H1 (cell line): Measurements from ENCODE around the gene C21orf58. TPM values are rescaled to one million over a fixed set of nuclear protein-coding genes. Genes with fewer than 3 reads are reported as not detected.

Experiments used
- CTCF ChIA-PET: fragments of 300-600 bp; sonication (Branson Sonifier 250); formaldehyde crosslinking; loops from one replicate; lab custom pipeline; 2021; ENCODE audit not compliant: partially characterized antibody; lab: Charles Lee
- POLR2A ChIA-PET: fragments of 300-600 bp; sonication (Branson Sonifier 250); formaldehyde crosslinking; loops from one replicate; lab custom pipeline; 2021; ENCODE audit warnings: inconsistent platforms; ENCODE audit not compliant: partially characterized antibody; lab: Charles Lee
- DNase-seq, 2 experiments: peaks; one replicate each; pipeline versions ENCODE4 v3.0.0 to v3.0.0-alpha.2; 2010 to 2022; ENCODE audit warnings: low spot score in 2 of 2, low read depth in 1 of 2, mixed read lengths in 1 of 2
- FAIRE-seq: peaks from 2 replicates; lab custom pipeline; 2011; peaks lifted over from hg19 to GRCh38; lab: Jason Lieb, UNC
- H2AFZ ChIP-seq: 2 replicates; pipeline ENCODE4 v1.8.1; 2012; ENCODE audit warnings: low read length, inconsistent platforms
- H2AK5ac ChIP-seq: 2 replicates; pipeline ENCODE4 v1.6.1; 2013; ENCODE audit warnings: low read depth, low read length
- H2BK120ac ChIP-seq: replicated peaks from 2 replicates; pipeline ENCODE3; 2013; ENCODE audit warnings: low read depth, low read length, inconsistent platforms
- H2BK12ac ChIP-seq: 2 replicates; pipeline ENCODE4 v1.6.1; 2013; ENCODE audit warnings: low read depth, low read length
- H2BK15ac ChIP-seq: 2 replicates; pipeline ENCODE4 v1.6.1; 2013; ENCODE audit warnings: low read length
- H2BK20ac ChIP-seq: 2 replicates; pipeline ENCODE4 v1.6.1; 2013; ENCODE audit warnings: low read length
- H2BK5ac ChIP-seq: 2 replicates; pipeline ENCODE4 v1.6.1; 2013; ENCODE audit warnings: low read depth, low read length
- H3K14ac ChIP-seq: 2 replicates; pipeline ENCODE4 v1.6.1; 2013; ENCODE audit warnings: inconsistent platforms; ENCODE audit not compliant: insufficient read length
- H3K18ac ChIP-seq: 2 replicates; pipeline ENCODE4 v1.6.1; 2013; ENCODE audit warnings: low read length; ENCODE audit errors: extremely low read depth
- H3K23ac ChIP-seq: 2 replicates; pipeline ENCODE4 v1.6.1; 2013; ENCODE audit warnings: inconsistent platforms; ENCODE audit not compliant: insufficient read length
- H3K23me2 ChIP-seq: 2 replicates; pipeline ENCODE4 v1.6.1; 2013; ENCODE audit warnings: low read depth, low read length
- H3K27ac ChIP-seq: 2 replicates; pipeline ENCODE4 v1.6.1; 2011; ENCODE audit warnings: low read depth, low read length, inconsistent platforms
- H3K27me3 ChIP-seq, 4 experiments: replicated peaks in 1 of 4; 1 replicate in 1 of 4; 2 replicates in 3 of 4; pipeline versions ENCODE4 v1.6.1 to v1.8.1; 2011 to 2013; ENCODE audit warnings: low read length in 3 of 4, mild to moderate bottlenecking in 3 of 4, inconsistent platforms in 2 of 4, mixed read lengths in 2 of 4, moderate library complexity in 1 of 4; ENCODE audit not compliant: control insufficient read depth in 3 of 4, insufficient read depth in 3 of 4; ENCODE audit errors: extremely low read depth in 1 of 4
- H3K36me3 ChIP-seq, 4 experiments: 2 replicates each; pipeline versions ENCODE4 v1.6.1 to v1.8.1; 2011 to 2013; ENCODE audit warnings: mild to moderate bottlenecking in 4 of 4, low read length in 3 of 4, moderate library complexity in 2 of 4, control low read depth in 1 of 4, inconsistent platforms in 1 of 4; ENCODE audit not compliant: insufficient read depth in 4 of 4, control insufficient read depth in 2 of 4
- H3K4ac ChIP-seq: replicated peaks from 2 replicates; pipeline ENCODE3; 2013; ENCODE audit warnings: low read length, low read depth, mixed read lengths, inconsistent platforms; ENCODE audit not compliant: insufficient read length
- H3K4me1 ChIP-seq, 4 experiments: replicated peaks in 1 of 4; 1 replicate in 1 of 4; 2 replicates in 3 of 4; pipeline versions ENCODE4 v1.6.1 to v1.8.1; 2011 to 2013; ENCODE audit warnings: low read length in 3 of 4, inconsistent platforms in 2 of 4, mixed read lengths in 1 of 4; ENCODE audit not compliant: insufficient read depth in 4 of 4, control insufficient read depth in 3 of 4
- H3K4me2 ChIP-seq, 2 experiments: 2 replicates each; pipeline versions ENCODE4 v1.6.1 to v1.8.1; 2011 to 2013; ENCODE audit warnings: low read depth in 2 of 2, low read length in 2 of 2, control low read depth in 1 of 2, inconsistent platforms in 1 of 2, mild to moderate bottlenecking in 1 of 2; ENCODE audit not compliant: insufficient read depth in 1 of 2
- H3K4me3 ChIP-seq, 4 experiments: fragments of 200-600, 300-600 bp in 1 of 4; sonication (generic), shearing (Covaris generic), sonication (Bioruptor Twin) in 1 of 4; 2 replicates each; pipeline versions ENCODE4 v1.5.1 to v1.8.1; 2011 to 2016; ENCODE audit warnings: low read length in 4 of 4, low read depth in 3 of 4, control low read depth in 2 of 4, inconsistent platforms in 2 of 4, mild to moderate bottlenecking in 2 of 4, mixed read lengths in 1 of 4, moderate library complexity in 1 of 4; ENCODE audit not compliant: insufficient read depth in 2 of 4; ENCODE audit errors: extremely low read depth in 1 of 4
- H3K56ac ChIP-seq: replicated peaks from 2 replicates; pipeline ENCODE3; 2013; ENCODE audit warnings: low read depth, mild to moderate bottlenecking, mixed read lengths, low read length, inconsistent platforms; ENCODE audit not compliant: insufficient read length
- H3K79me1 ChIP-seq: 2 replicates; pipeline ENCODE4 v1.6.1; 2013; ENCODE audit warnings: low read depth, low read length, control low read depth
- H3K79me2 ChIP-seq, 2 experiments: 2 replicates each; pipeline versions ENCODE4 v1.6.1 to v1.8.1; 2012 to 2013; ENCODE audit warnings: low read length in 2 of 2, mild to moderate bottlenecking in 2 of 2, inconsistent platforms in 1 of 2; ENCODE audit not compliant: insufficient read depth in 2 of 2, control insufficient read depth in 1 of 2
- H3K9ac ChIP-seq, 4 experiments: replicated peaks in 1 of 4; 1 replicate in 1 of 4; 2 replicates in 3 of 4; pipeline versions ENCODE4 v1.6.1 to v1.8.1; 2011 to 2013; ENCODE audit warnings: low read depth in 3 of 4, low read length in 3 of 4, control low read depth in 2 of 4, mild to moderate bottlenecking in 2 of 4, moderate library complexity in 2 of 4, inconsistent platforms in 1 of 4; ENCODE audit errors: extremely low read depth in 1 of 4
- H3K9me3 ChIP-seq, 2 experiments: 2 replicates each; pipeline versions ENCODE4 v1.6.1 to v1.8.1; 2012 to 2013; ENCODE audit warnings: mild to moderate bottlenecking in 2 of 2, moderate library complexity in 2 of 2, control low read depth in 1 of 2, inconsistent platforms in 1 of 2, low read depth in 1 of 2, low read length in 1 of 2, mixed read lengths in 1 of 2; ENCODE audit not compliant: insufficient read depth in 2 of 2
- H4K20me1 ChIP-seq, 2 experiments: replicated peaks in 1 of 2; 2 replicates each; pipeline versions ENCODE3 to v1.8.1; 2011 to 2013; ENCODE audit warnings: inconsistent platforms in 2 of 2, low read length in 2 of 2, mild to moderate bottlenecking in 1 of 2; ENCODE audit not compliant: insufficient read depth in 2 of 2, control insufficient read depth in 1 of 2
- H4K5ac ChIP-seq: 2 replicates; pipeline ENCODE4 v1.6.1; 2013; ENCODE audit warnings: low read length, low read depth, mixed read lengths, inconsistent platforms; ENCODE audit not compliant: insufficient read length
- H4K8ac ChIP-seq: 2 replicates; pipeline ENCODE4 v1.8.0; 2013; ENCODE audit warnings: mild to moderate bottlenecking, moderate library complexity, low read length, inconsistent platforms; ENCODE audit not compliant: insufficient read depth; ENCODE audit errors: extremely low read depth
- H4K91ac ChIP-seq: replicated peaks from 2 replicates; pipeline ENCODE3; 2013; ENCODE audit warnings: low read length, mixed read lengths, inconsistent platforms; ENCODE audit not compliant: insufficient read length
- BRCA1 ChIP-seq: IDR thresholded peaks from 2 replicates; pipeline ENCODE4 v1.6.1; 2012; ENCODE audit warnings: low read depth, low read length, improper control_type of control experiment
- CBX8 ChIP-seq: fragments of 300-800, 300-1000 bp; sonication (generic); IDR thresholded peaks from 2 replicates; pipeline ENCODE4 v1.7.1; 2016; ENCODE audit warnings: low read depth, low read length, borderline replicate concordance
- CHD2 ChIP-seq: IDR thresholded peaks from 2 replicates; pipeline ENCODE4 v1.6.1; 2012; ENCODE audit warnings: low read length, improper control_type of control experiment
- CTCF ChIP-seq, 3 experiments: IDR thresholded peaks; 1 replicate in 2 of 3; 2 replicates in 1 of 3; pipeline versions ENCODE4 v1.5.1 to v1.6.1; 2011; ENCODE audit warnings: low read length in 3 of 3, mild to moderate bottlenecking in 3 of 3, inconsistent platforms in 2 of 3, low read depth in 1 of 3, moderate library complexity in 1 of 3; ENCODE audit not compliant: insufficient read depth in 1 of 3; ENCODE audit errors: control extremely low read depth in 1 of 3
- MAX ChIP-seq: IDR thresholded peaks from 2 replicates; pipeline ENCODE4 v1.6.1; 2012; ENCODE audit warnings: inconsistent platforms
- RFX5 ChIP-seq: IDR thresholded peaks from 2 replicates; pipeline ENCODE4 v1.6.1; 2011; ENCODE audit warnings: low read depth, low read length, improper control_type of control experiment, borderline replicate concordance
- USF2 ChIP-seq: IDR thresholded peaks from 2 replicates; pipeline ENCODE4 v1.6.1; 2011; ENCODE audit warnings: low read length, improper control_type of control experiment
- WGBS, 2 experiments: shearing (Covaris generic) in 1 of 2; methylation state at CpG; one replicate each; pipeline versions ENCODE4 v1.1.6 to v1.1.7; 2013 to 2015; ENCODE audit warnings: low lambda C conversion rate in 2 of 2, mixed read lengths in 2 of 2, inconsistent platforms in 1 of 2, low coverage in 1 of 2, missing lambda C conversion rate in 1 of 2; ENCODE audit not compliant: insufficient replicate concordance in 2 of 2, insufficient coverage in 1 of 2, insufficient read length in 1 of 2; ENCODE audit errors: extremely low coverage in 1 of 2, missing lambda C conversion rate in 1 of 2; 5-methylcytosine and 5-hydroxymethylcytosine counted together
- polyA plus RNA-seq, 7 experiments: library from polyadenylated mRNA; depleted of rRNA in 3 of 7; stranded (reverse) in 5 of 7; unstranded in 2 of 7; fragments of >200 nt in 5 of 7; fragments of 200-250 nt in 2 of 7; gene quantifications; 1 replicate in 5 of 7; 2 replicates in 1 of 7; 4 replicates in 1 of 7; pipeline versions ENCODE4 v1.2.1 to v1.2.3, GENCODE V29; 2011 to 2013; ENCODE audit warnings: missing spikeins in 2 of 7, mixed read lengths in 2 of 7
- total RNA-seq: library from RNA; stranded (reverse); fragmentation: NEBNext Ultra II Directional; extraction: Animal tissue kit (Norgen Biotek cat#: 25700); gene quantifications from 2 replicates; pipeline ENCODE4 v1.2.1, GENCODE V29; 2021

Gene C21orf58
- total and polyA plus RNA-seq, 2 of the 8 experiments (the other 6 are each of a cell fraction or from before 2014, with no cell fraction given): 13.8 to 26.1 TPM

- Histone ChIP-seq H3K23ac (no peak overlapping the region), H3K4me2 (no peak overlapping the region), H3K79me2 (no peaks in the 10 kb centered on the region), H4K91ac (no peak overlapping the region), H2BK15ac (no peak overlapping the region), H3K4me3 (no peak overlapping the region), H4K20me1 (peaks cover 0 to 2% of the 10 kb centered on the region in 2 experiments), H3K56ac (no peak overlapping the region), H3K9me3 (no peaks in the 10 kb centered on the region), H2AFZ (no peak overlapping the region), H2AK5ac (no peak overlapping the region; the same call in 1 of the 2 replicates), H4K8ac (no peak overlapping the region), H3K9ac (no peak overlapping the region), H4K5ac (no peak overlapping the region), H3K4me1 (peaks cover 2 to 12% (median 8%) of the 10 kb centered on the region in 4 experiments; a peak in 6 of 7 replicates), H3K27me3 (peaks cover 0 to 3% (median 0%) of the 10 kb centered on the region in 4 experiments; a peak in 1 of 7 replicates), H3K18ac (no peak overlapping the region), H2BK20ac (no peak overlapping the region), H2BK5ac (no peak overlapping the region), H3K4ac (no peak overlapping the region), H3K27ac (no peak overlapping the region), H3K14ac (no peak overlapping the region), H2BK12ac (no peak overlapping the region), H2BK120ac (no peak overlapping the region), H3K79me1 (peaks cover 2% of the 10 kb centered on the region; the same call in 1 of the 2 replicates), H3K23me2 (peaks cover 3% of the 10 kb centered on the region; the same call in 1 of the 2 replicates), H3K36me3 (peaks cover 3 to 24% (median 13%) of the 10 kb centered on the region in 4 experiments; a peak in 7 of 8 replicates)
- CTCF ChIA-PET: interaction anchor here (0.9 to 1.4 kb wide), 5 partner anchors 12 to 153 kb away, joined by 3 to 5 read pairs (median 3); a partner anchor contains a TSS
- POLR2A ChIA-PET: interaction anchor here (0.6 to 3.7 kb wide), 13 partner anchors 8 to 147 kb away, joined by 3 to 22 read pairs (median 5); partner anchors contain the start of genes C21orf58, MCM3AP and YBEY
- WGBS, 2 experiments: 83% methylated on average over 28 of the region's 29 CpGs; no CpG with 5 or more reads in 1 of the 2 experiments
- FAIRE-seq (no peak), DNase-seq (peak in 1 of 2 experiments; percentile 51)
- no peak for TF ChIP-seq BRCA1
- TF ChIP-seq RFX5: no peak
- TF ChIP-seq CTCF (IDR thresholded peaks at IDR 0.05; ENCODE audit: control extremely low read depth in 1 of 3, insufficient read depth in 1 of 3, low read depth in 1 of 3, low read length in 3 of 3): no peak
- no peak for TF ChIP-seq CHD2
- no peak for TF ChIP-seq CBX8
- TF ChIP-seq MAX: peak; percentile 46; the same call in 1 of the 2 replicates
- TF ChIP-seq USF2: no peak
Observed at GRCh38 chr21:46295996-46296752, 27.5 kb downstream of the C21orf58 start.
